Measurements from ENCODE around the gene ZNF343. TPM values are rescaled to one million over a fixed set of nuclear protein-coding genes. Genes with fewer than 3 reads are reported as not detected.

ZNF343 gene
- total and polyA plus RNA-seq, 2 experiments from 2014 or later = 6.2 to 7.0 TPM

- H3K79me2 ChIP-seq = peaks cover 5% of the 10 kb centered on the region
- no peaks in the 10 kb centered on the region for H3K9me3 ChIP-seq (ENCODE audit: low read depth)
- H4K20me1 ChIP-seq (ENCODE audit: insufficient read depth, poor library complexity, severe bottlenecking) = peaks cover 6% of the 10 kb centered on the region
- H3K27ac ChIP-seq = no peak overlapping the region
- no peaks in the 10 kb centered on the region for H3K4me1 ChIP-seq (ENCODE audit: insufficient read depth)
- H2AFZ ChIP-seq = no peak overlapping the region
- DNase-seq (ENCODE audit: low spot score) = no peak
- H3K36me3 ChIP-seq (replicated peaks; ENCODE audit: insufficient read depth, low read depth) = no peaks in the 10 kb centered on the region
- TF ChIP-seq EZH2phosphoT487 (IDR thresholded peaks at IDR 0.05; ENCODE audit: low read depth, severe bottlenecking, unreplicated experiment) (no peak), EZH2 (IDR thresholded peaks at IDR 0.05; ENCODE audit: borderline replicate concordance) (no peak)
- TF ChIP-seq, protein P1, sequence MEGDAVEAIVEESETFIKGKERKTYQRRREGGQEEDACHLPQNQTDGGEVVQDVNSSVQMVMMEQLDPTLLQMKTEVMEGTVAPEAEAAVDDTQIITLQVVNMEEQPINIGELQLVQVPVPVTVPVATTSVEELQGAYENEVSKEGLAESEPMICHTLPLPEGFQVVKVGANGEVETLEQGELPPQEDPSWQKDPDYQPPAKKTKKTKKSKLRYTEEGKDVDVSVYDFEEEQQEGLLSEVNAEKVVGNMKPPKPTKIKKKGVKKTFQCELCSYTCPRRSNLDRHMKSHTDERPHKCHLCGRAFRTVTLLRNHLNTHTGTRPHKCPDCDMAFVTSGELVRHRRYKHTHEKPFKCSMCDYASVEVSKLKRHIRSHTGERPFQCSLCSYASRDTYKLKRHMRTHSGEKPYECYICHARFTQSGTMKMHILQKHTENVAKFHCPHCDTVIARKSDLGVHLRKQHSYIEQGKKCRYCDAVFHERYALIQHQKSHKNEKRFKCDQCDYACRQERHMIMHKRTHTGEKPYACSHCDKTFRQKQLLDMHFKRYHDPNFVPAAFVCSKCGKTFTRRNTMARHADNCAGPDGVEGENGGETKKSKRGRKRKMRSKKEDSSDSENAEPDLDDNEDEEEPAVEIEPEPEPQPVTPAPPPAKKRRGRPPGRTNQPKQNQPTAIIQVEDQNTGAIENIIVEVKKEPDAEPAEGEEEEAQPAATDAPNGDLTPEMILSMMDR (IDR thresholded peaks at IDR 0.05; ENCODE audit: poor library complexity) = no peak
- H3K27me3 ChIP-seq = no peaks in the 10 kb centered on the region
- WGBS (ENCODE audit: low lambda C conversion rate, missing lambda C conversion rate) = 88% methylated on average over 4 of the region's 4 CpGs
- no peak overlapping the region for H3K4me3 ChIP-seq
- H3K9me2 ChIP-seq (replicated peaks; ENCODE audit: insufficient read depth) = no peaks in the 10 kb centered on the region
- H3K4me2 ChIP-seq = no peak overlapping the region
Measured at GRCh38 chr20:2460752-2461424, 47.8 kb downstream of the ZNF343 start.

DNA sequence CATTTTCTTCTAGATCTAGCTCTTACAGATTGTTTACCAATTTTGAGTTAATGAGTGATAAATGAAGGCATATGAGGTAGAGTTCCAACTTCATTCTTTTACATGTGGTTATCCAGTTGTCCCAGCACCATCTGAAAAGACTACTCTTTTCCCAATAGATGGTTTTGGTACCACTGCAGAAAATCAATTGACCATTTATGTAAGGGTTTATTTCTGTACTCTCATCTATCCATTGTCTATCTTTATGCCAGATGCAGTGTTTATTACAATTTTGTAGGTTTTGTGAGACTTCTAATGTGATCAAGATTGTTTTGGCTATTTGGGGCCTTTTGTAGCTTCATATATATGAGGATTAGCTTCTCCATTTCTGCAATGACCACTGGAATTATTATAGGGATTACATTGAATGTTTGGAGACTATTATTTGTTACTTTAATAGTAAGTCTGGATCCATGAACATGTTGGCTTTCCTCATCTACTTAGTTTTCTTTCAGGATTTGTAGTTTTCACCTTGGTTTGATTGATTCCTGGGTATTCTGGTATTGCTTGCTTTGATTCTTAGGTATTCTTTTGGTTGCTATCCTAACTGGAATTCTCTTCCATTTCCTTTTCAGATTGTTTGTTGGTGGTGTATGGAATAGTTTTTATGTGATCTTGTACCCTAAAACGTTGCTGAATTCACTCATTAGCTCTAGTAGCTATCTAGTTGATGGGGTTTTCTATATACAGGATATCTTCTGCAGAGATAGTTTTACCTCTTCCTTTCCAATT, 48.5 kb downstream of the ZNF343 start:
- TF ChIP-seq, protein P1 (IDR thresholded peaks at IDR 0.05; ENCODE audit: poor library complexity) = no peak
- TF ChIP-seq EZH2phosphoT487 (IDR thresholded peaks at IDR 0.05; ENCODE audit: low read depth, severe bottlenecking, unreplicated experiment) (no peak), EZH2 (IDR thresholded peaks at IDR 0.05; ENCODE audit: borderline replicate concordance) (no peak)
- no peak overlapping the region for H3K27ac ChIP-seq
- peaks cover 6% of the 10 kb centered on the region for H4K20me1 ChIP-seq (ENCODE audit: insufficient read depth, poor library complexity, severe bottlenecking)
- WGBS (ENCODE audit: low lambda C conversion rate, missing lambda C conversion rate) = 96% methylated on average over 1 of the region's 1 CpG
- no peak overlapping the region for H3K4me2 ChIP-seq
- no peak for DNase-seq (ENCODE audit: low spot score)
- H3K79me2 ChIP-seq = no peaks in the 10 kb centered on the region
- no peaks in the 10 kb centered on the region for H3K9me3 ChIP-seq (ENCODE audit: low read depth)
- H3K4me3 ChIP-seq = no peak overlapping the region
- no peaks in the 10 kb centered on the region for H3K36me3 ChIP-seq (replicated peaks; ENCODE audit: insufficient read depth, low read depth)
- no peaks in the 10 kb centered on the region for H3K4me1 ChIP-seq (ENCODE audit: insufficient read depth)
- no peaks in the 10 kb centered on the region for H3K9me2 ChIP-seq (replicated peaks; ENCODE audit: insufficient read depth)
- no peak overlapping the region for H2AFZ ChIP-seq
- H3K27me3 ChIP-seq = no peaks in the 10 kb centered on the region

GRCh38 chr20:2458919-2459499, 49.7 kb downstream of the ZNF343 start:
- WGBS (ENCODE audit: low lambda C conversion rate, missing lambda C conversion rate) = 92% methylated on average over 3 of the region's 3 CpGs
- no peak for DNase-seq (ENCODE audit: low spot score)
- no peaks in the 10 kb centered on the region for H3K36me3 ChIP-seq (replicated peaks; ENCODE audit: insufficient read depth, low read depth)
- no peaks in the 10 kb centered on the region for H3K9me3 ChIP-seq (ENCODE audit: low read depth)
- no peaks in the 10 kb centered on the region for H3K4me1 ChIP-seq (ENCODE audit: insufficient read depth)
- H3K9me2 ChIP-seq (replicated peaks; ENCODE audit: insufficient read depth) = no peaks in the 10 kb centered on the region
- no peak overlapping the region for H3K4me3 ChIP-seq
- no peaks in the 10 kb centered on the region for H3K27me3 ChIP-seq
- H4K20me1 ChIP-seq (ENCODE audit: insufficient read depth, poor library complexity, severe bottlenecking) = peaks cover 3% of the 10 kb centered on the region
- no peaks in the 10 kb centered on the region for H3K79me2 ChIP-seq
- TF ChIP-seq, protein P1 (IDR thresholded peaks at IDR 0.05; ENCODE audit: poor library complexity) = no peak
- H3K27ac ChIP-seq = no peak overlapping the region
- H2AFZ ChIP-seq = no peak overlapping the region
- H3K4me2 ChIP-seq = no peak overlapping the region

Measured in hepatocyte (in vitro differentiated cells).